ENCODE results near the gene ANTKMT. TPM values are rescaled to one million over a fixed set of nuclear protein-coding genes. Genes with fewer than 3 reads are reported as not detected.

Gene ANTKMT
- total and polyA plus RNA-seq, 2 donors (not counting 3 experiments of a cell fraction or from before 2014, with no cell fraction given) = 26.1 to 27.9 TPM

- CTCF ChIA-PET = interaction anchor here (1.0 kb wide), 1 partner anchor 28 kb away, joined by 3 read pairs; no protein-coding TSS in a partner anchor
- FAIRE-seq = no peak
Observed at GRCh38 chr16:733382-734207, 12.6 kb downstream of the ANTKMT start.

More at GRCh38 chr16:733382-734207, 12.6 kb downstream of the ANTKMT start:
- H3K27me3 ChIP-seq (ENCODE audit: control insufficient read depth in 2 of 2, insufficient read depth in 2 of 2, low read length in 2 of 2) = no peaks in the 10 kb centered on the region
- TF ChIP-seq MYC (IDR thresholded peaks at IDR 0.05; ENCODE audit: low read depth, low read length) = no peak
- no peak for TF ChIP-seq MAX (IDR thresholded peaks at IDR 0.05; ENCODE audit: insufficient read depth, insufficient read length)
- TF ChIP-seq EZH2 (IDR thresholded peaks at IDR 0.05; ENCODE audit: borderline replicate concordance, low read depth, low read length, severe bottlenecking) = no peak
- TF ChIP-seq CTCF (IDR thresholded peaks at IDR 0.05; ENCODE audit: extremely low read depth in 1 of 2, insufficient read depth in 1 of 2, low read depth in 1 of 2, low read length in 2 of 2) = peak; percentile 37 to 58
- H2AFZ ChIP-seq (ENCODE audit: low read depth, low read length) = no peak overlapping the region
- H3K9ac ChIP-seq (replicated peaks; ENCODE audit: extremely low read depth, insufficient read depth, low read length) = no peak overlapping the region
- H3K9me1 ChIP-seq (replicated peaks; ENCODE audit: control insufficient read depth, extremely low read depth, insufficient read depth, low read length) = no peaks in the 10 kb centered on the region
- no peak overlapping the region for H3K4me3 ChIP-seq (replicated peaks in 1 of 3; ENCODE audit: insufficient read depth in 1 of 3, low read depth in 1 of 3, low read length in 3 of 3)
- H3K4me2 ChIP-seq (ENCODE audit: insufficient read depth, low read length) = no peak overlapping the region
- H3K27ac ChIP-seq (ENCODE audit: insufficient read depth, low read depth, low read length) = no peak overlapping the region
- H3K9me3 ChIP-seq (replicated peaks; ENCODE audit: control insufficient read depth, insufficient read depth, low read length) = no peaks in the 10 kb centered on the region
- H3K36me3 ChIP-seq (ENCODE audit: control insufficient read depth in 2 of 2, extremely low read depth in 1 of 2, insufficient read depth in 2 of 2, low read length in 2 of 2) = peaks cover 7 to 42% of the 10 kb centered on the region in 2 experiments
- intact Hi-C loops (cut with micrococcal nuclease) (no loop called here), dilution Hi-C loops (cut with MboI; ENCODE audit: extremely low pct_ligation_motif_present, low sequenced_read_pairs) (no loop called here)
- no peak for DNase-seq (ENCODE audit: low read depth, low spot score)
- POLR2A ChIA-PET = no interaction called here
- H3K4me1 ChIP-seq (ENCODE audit: control insufficient read depth, extremely low read depth, insufficient read depth, low read length) = peaks cover under 1% of the 10 kb centered on the region
- H4K20me1 ChIP-seq (replicated peaks; ENCODE audit: control insufficient read depth, extremely low read depth, insufficient read depth, low read length) = no peaks in the 10 kb centered on the region
- no peaks in the 10 kb centered on the region for H3K79me2 ChIP-seq (ENCODE audit: control insufficient read depth, insufficient read depth, low read length)
- BruUV-seq (replicated peaks) = no TSS peak

All from endothelial cell of umbilical vein (primary cell).